ENCODE measurements around the gene PSMC3IP.
A peak's percentile ranks its signal among the peaks of the same experiment; 100 is the strongest.
"Not testable (repeated sequence)": the region's sequence is repeated elsewhere in the genome, so short reads cannot be mapped to it uniquely, and the experiment has no call there.

Gene PSMC3IP, protein sequence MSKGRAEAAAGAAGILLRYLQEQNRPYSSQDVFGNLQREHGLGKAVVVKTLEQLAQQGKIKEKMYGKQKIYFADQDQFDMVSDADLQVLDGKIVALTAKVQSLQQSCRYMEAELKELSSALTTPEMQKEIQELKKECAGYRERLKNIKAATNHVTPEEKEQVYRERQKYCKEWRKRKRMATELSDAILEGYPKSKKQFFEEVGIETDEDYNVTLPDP

DNA sequence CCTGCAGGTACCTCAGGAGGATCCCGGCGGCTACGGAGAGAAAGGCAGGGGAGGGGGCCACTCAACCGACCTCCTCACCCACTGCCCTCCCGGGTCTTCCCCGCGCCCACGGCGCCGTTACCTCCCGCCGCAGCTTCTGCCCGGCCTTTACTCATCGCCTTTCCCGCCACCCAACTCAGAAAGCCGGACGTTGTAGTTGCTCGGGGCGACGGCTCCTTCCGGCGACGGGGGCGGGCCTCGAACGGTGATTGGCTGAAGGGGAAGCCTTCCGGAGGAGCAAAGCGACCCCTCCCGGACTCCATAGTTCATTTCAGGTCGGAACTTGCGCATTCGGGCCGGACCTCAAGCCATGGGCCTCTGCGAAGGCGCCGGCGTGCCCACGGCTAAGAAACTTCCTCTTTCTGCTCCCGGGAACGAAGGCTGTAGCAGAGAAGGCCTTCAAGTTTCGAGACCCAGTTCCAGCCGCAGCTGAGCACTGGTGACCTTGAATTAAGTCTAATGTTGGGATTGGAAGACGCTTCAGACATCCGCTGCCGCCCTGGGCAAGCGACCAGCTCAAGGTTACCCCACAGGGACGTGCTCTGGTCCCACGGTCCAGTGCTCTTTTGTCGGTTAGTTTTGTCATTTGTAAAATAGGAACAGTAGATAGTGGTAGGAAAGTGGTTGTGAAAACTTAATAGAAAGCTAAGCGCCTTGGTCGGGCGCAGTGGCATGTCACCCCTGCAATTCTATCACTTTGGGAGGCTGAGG, at the start of gene PSMC3IP:
TSS of gene PSMC3IP (minus strand) at position 198 of the 750 bp plus-strand sequence. CDS start at position 155, 43 bp downstream.
- DNase-seq, result peak; percentile 66

DNA sequence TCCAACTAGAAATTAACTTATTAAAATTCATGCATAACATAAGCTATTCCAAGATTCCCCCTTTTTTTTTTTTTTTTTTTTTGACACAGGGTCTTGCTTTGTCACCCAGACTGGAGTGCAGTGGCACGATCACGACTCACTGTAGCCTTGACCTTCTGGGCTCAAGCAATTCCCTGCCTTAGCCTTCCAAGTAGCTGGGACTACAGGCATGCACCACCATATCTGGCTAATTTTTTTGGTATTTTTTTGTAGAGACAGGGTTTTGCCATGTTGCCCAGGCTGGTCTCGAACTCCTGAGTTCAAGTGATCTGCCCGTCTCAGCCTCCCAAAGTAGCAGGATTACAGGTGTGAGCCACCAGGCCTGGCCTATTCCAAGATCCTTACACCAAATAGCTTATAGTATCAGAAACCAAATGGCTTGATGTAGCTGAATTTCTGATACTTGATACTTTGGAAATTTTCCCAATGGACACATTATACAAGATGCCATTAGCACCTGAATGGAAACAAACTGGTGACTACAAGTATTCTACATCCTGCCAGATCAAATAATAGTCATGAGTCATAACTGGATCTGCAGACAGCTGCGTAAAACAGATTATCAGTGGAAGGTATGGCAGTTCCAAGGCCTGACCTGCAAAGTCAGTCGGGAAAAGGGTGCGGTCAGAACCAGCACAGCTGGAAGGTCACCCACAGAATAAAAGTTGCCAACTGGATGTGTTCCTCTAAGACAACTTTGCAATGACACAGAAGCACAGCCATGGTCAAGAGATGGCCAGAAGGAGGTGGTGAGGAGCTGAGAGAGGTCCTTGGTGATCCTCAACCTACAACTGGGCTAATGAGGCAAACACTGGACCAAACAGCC, 46.4 kb upstream of the PSMC3IP start:
- no peak for DNase-seq

DNA sequence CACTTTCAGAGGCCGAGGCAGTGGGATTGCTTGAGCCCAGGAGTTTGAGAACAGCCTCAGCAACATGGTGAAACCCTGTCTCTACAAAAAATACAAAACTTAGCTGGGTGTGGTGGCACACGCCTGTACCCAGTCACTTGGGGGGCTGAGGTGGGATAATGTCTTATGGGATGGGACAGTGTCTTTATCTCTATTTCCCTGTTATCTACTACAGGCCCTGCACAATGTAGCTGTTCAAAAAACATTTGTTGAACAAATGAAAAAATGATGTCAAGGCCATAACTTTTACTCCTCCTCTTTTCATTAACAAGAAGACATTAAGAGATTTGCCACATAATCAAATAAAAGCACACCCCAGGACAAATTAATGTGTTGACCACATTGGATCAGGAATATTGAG, 45.7 kb upstream of the PSMC3IP start:
- no peak for DNase-seq

DNA sequence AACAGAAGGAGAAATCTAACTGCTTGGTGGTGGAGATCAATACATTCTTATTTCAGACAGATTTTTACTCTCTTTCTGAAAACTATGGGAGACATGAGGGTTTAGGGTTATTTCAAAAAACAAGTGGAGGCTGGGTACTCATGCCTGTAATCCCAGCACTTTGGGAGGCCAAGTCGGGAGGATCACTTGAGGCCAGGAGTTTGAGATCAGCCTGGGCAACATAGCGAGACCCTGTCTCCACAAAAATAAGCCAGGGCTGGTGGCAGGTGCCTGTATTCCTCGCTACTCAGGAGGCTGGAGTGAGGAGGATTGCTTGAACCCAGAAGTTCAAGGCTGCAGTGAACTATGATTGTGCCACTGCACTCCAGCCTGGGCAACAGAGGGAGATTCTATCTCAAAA, 44.5 kb upstream of the PSMC3IP start:
- DNase-seq, result not testable (repeated sequence)

DNA sequence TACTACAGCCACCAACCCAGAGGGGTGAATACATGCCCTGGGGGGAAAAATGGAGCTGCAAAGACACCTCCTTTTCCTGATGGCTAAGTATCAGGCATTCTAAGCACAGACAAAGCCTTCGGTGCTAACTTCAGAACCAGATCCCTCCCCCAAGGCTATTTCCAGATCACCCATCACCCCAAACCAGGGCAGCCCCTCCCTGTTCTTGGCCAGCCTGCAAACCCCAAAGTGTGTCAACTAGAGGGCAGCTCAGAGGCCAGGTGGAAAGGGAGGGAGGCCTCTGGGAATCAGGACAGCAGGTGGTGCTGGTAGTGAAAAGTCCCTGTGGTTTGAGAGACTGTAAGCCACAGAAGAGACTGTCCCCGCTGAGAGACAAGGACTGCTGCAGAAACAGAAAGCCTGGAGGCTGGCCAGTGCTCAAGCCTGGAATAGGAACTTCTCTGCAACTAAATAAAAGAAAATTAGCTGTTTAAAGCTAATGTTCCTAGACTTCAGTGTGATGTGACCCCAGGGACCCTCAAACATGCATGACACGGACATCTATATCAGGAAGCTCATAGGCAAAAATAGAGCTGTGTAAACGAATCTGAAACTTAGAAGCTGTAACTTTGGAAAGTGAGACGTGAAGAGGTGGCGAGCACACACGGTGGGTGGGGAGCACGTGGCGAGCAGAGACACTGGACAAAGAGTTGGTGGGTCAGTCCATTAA, 41.1 kb upstream of the PSMC3IP start:
- DNase-seq, result peak; percentile 32

DNA sequence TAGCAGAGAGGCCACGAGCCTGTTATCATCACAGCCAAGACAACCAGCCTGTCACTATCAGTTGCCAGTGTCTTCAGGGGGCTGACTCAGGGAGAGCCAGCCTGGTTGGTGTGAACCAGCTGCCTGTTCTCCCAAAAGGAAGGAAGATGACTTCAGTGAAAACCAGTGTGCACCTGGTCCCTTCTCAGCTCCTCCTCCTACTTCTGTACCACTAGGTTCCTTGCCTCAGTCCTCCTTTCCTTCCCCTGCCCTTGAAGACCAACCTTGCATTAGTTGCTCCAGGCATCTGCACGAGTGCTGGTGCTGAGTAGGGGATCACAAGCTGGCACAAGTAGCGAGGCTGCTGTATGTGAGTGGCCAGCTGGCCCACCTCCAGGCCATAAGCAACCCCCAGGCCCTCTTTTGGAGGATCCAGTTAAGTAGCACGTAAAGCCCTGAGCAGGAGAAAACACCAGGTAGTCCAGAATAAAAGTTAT, 40.5 kb upstream of the PSMC3IP start:
- no peak for DNase-seq

DNA sequence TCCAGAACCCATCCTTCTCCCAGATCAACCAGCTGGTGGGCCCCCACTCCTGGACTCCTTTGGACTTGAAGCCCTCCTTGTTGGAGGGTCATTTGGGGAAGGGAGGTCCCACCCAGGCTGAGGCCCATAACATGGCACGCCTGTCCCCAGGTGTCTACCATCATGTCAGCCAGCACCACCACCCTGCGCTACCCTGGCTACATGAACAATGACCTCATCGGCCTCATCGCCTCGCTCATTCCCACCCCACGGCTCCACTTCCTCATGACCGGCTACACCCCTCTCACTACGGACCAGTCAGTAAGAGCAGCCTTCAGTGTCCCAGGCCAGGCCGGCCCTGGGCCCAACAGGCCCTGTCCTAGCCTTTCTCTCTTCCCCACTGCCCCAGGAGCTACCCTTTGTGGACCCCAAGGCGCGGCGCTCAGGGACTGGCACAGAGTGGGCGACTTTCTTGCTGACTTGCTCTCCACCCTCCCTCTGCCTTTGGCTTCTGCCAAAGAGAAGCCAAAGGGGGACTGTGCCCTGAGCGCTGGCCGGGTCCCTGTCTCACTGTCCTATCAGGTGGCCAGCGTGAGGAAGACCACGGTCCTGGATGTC, 36.3 kb upstream of the PSMC3IP start:
- no peak for DNase-seq

DNA sequence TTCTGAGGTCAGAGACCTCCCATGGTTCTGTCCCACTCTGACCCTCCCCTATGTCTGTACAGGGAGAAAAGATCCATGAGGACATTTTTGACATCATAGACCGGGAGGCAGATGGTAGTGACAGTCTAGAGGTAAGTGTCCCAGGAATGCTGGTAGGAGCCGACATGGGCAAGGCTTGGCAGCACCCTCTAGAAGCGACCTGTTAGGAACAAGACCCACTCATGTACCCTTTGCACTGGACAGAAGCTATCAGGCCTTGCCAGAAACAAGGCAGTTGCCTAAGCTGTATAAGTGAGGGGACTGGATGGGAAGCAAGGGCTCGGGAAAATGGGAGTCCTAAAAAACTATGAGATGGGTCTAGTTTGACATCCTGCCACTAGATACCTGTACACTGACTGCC, 34.5 kb upstream of the PSMC3IP start:
- DNase-seq, result no peak

DNA sequence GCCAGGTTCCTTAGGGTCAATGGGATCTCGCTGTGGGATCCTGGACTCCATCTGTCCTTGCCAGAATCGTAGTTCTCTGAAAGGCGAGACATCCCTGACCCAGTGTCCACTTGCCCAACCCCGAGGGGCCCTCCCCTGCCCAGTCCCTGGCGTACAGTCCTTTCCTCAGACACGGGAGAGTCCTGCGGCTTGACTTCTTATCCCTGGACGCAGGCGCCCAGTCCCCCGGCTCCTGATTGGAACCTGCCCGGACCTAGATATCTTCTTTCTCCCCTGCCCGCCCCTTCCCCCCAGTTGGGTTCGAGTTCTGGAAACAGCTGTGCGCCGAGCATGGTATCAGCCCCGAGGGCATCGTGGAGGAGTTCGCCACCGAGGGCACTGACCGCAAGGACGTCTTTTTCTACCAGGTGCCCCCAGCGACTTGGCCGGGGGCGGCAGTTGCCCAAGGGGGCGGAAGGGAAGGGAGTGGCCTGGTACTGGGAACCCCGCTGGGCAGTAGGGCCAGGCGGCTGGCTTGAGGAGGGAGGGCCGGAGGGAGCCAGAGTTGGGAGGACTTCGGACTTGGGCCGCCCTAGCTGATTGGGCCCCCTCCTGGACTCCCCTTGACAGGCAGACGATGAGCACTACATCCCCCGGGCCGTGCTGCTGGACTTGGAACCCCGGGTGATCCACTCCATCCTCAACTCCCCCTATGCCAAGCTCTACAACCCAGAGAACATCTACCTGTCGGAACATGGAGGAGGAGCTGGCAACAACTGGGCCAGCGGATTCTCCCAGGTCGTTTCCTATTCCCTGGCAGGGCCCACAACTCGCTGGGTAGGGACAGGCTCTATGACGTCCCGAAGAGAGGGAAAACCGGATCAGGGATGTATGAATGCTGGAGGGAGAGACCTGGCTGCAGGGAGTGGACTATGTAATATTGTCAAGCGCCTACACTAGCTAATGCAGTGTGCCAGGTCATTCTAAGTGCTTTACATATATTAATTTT, 32.6 kb upstream of the PSMC3IP start:
- peak; percentile 22 for DNase-seq

DNA sequence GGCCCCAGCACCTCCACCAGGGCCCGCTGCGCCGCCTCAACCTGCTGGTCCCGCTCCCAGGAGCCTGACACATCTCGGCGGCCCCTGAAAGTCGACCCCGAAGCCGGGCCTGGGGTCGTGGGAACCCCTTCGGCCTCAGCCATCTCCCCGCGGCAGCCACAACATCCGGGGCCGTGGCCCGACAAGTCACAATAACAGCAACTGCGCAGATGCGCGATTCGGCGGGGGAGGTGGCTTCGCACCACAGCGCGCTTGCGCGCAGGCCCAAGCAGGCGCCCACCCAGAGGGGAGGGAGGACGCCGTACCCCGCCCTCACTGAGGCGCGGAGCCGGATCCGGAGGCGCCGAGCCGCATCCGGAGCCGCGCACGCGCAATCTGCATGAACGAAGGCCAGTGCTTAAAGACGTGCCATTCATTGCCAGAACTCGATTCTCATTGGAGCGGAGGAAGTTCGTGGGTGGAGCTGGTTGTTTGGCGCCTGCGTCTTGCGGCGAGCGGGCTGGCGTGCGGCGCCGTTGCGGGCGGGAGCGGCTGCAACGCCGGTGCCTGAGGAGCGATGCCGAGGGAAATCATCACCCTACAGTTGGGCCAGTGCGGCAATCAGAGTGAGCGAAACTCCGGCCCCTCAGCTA, 31.8 kb upstream of the PSMC3IP start, which contains the start of the genes RETREG3 and TUBG1:
TSS of gene RETREG3 (minus strand) at position 193 of the 632 bp plus-strand sequence. CDS start at position 143, 50 bp downstream.
TSS of gene TUBG1 (plus strand) at position 502 of the 632 bp plus-strand sequence. CDS start at position 557, 55 bp downstream.
- DNase-seq, result peak; percentile 91

DNA sequence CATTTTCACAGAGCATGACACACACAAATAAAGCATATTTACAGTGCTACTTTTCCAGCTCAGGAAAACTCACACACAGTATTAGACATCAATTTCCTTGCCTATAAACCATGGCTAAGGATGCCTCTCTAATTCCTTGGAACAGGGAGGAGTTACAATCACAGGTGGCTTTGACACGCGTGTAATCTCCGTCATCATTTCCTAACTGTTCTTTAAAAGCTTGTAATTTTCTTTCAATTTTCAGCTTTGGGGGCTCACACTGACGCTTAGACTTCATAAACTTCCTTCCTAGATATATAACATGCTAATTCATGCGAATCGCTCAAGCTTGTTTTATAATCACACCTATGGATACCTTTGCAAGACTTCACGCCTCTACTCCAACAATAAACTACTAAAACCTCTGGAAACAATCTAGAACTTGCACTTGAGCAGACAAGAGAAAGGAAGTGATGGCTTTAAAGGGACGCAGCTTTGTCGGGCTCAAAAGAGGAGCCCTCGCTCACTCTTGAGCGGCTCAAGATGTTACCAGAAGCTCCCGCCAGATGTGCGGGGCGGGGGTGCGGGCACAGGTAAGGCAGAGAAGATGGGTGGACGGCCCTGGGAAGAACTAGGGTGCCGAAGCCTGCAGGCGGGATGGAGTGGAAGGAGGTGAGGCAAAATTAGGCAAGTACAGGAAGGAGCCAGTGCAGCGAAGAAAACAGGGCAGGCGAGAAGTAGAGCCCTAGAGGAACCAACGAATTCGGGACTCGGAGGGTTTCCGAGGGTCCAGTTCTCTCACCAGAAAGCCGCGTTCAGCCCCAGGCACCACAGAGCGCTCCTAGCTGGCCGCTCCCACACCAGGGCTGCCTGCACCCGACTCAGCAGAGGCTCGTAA, 31.0 kb upstream of the PSMC3IP start:
- DNase-seq, result no peak

DNA sequence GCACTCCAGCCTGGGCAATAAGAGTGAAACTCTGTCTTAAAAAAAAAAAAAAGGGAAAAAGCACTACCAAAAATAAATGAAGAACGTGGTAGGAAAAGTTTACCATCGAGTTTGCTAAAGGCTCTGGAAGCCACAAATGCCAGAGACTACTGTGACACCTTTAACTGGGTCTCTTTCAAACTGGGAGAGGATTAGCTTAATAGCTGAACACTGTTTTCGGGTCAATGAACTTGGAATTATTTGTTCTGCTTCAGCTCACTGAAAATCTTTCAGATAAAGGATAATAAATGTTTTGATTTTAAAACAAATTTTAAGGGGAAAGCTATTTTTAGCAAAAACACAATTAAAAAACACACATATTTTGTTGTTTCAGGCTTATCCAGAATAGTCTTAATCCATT, 30.2 kb upstream of the PSMC3IP start:
- DNase-seq, result no peak

DNA sequence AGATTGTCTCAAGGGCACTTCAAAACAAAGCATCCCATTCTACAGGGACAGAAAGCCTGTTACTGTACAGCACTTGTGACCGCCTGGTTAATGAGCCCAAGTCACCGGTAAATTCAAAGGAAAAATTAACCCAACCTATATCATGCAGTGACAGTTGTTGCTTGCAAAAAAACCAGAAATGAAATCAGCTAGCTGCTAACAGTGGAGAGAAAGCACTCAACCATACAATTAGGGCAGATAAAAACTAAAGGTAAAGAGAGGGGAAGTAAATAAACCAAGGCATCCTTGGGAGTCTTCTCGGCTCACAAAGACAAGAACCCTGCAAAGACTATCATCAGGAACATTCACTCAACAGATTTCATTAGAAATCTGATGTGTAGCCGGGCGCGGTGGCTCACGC, 25.8 kb upstream of the PSMC3IP start:
- no peak for DNase-seq

DNA sequence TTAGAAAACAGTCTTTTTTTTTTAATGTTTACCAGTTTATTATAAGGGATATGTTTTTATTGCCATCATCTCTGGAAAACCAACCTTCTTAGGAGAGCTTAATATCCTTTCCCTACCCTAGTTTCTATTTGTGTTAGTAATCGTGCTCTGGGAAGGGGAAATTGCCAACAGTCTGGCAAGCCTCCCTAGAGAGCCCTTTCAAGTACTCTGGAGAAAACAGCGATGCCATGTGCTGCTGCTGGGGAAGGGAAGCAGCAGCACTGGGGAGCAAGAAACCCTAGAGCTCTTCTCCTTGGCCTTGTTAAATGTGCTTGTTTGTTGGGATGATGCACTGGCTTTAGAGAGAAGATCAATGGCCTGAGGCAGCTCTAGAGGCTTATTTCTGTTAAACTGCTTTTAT, 21.4 kb upstream of the PSMC3IP start:
- no peak for DNase-seq

DNA sequence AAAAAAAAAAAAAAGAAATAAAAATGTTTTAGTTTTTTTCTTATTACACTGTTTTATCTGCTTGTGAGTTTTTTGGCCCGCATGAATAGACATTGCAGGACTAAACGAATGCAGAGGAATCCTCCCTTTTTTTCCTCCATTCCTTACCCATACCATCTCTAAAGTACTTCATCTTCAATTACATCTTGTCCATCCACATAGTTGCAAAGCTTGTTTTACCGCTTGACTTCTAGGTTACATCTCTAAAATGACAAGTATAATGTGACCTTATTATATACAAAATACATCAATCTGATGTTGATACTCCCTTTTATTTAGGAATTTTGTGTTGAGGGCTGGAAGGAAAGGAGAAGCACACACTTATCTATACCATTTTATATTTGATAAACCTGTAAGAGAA, 18.9 kb upstream of the PSMC3IP start:
- DNase-seq, result no peak

DNA sequence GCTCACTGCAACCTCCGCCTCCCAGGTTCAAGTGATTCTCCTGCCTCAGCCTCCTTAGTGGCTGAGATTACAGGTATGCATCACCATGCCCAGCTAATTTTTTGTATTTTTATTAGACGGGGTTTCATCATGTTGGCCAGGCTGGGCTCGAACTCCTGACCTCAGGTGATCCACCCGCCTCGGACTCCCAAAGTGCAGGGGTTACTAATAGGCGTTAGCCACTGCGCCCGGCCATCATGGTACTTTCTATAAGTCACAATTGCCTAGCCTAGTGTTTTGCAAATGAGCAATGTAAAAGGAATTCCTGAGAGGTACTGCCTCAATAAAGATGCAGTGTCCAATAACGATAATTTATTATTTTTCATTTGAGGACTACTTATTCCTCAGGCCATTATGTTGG, 13.9 kb upstream of the PSMC3IP start:
- DNase-seq, result no peak

DNA sequence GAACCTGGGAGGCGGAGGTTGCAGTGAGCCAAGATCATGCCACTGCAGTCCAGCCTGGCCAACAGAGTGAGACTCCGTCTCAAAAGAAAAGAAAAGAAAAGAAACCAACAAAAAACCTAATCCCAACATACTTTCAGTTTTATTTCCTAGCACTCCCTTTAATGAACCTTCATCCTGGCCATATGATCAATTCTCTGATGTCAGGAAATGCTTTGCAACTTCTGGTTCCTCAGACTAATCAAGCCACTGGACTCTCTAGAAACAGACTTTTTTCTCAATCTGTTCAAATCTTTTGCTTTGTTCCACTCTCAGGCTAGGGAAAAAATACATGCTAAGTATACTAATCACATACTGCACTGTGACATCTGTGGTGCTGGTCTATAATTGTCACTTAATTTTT, 13.4 kb upstream of the PSMC3IP start:
- DNase-seq, result no peak

DNA sequence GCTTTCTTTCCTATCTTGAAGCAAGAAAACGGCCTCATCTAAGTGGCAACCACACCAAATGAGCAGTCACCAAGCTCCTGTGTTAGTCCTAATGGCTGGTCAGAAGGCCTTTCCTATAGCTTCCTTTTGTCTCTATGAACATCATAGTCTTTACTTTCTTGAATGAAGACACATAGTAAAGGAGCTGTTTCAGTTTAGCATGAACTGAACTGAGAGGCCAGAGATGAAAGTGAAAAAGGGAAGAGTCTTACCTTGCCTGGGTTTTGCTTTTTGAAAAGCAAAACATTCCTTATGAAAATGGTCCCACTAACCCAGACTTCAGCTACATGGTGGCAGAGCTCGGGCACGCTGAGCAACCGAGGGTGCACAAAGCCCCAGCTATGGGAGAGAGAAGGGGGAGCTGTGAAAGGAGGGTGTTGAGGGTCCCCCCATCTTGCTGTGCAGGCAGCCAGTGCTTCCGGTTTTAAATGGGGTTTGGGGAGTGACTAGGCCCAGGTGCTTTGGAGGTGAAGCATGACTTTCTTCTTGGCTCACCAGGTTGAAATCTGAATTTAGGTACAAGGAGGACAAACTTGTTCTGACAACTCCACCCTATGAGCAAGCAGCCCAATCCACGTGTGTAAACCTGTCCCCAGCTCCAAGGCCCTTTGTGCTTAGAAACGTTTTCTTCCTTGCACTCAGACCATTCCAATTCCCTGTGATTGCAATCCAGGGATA, 9.1 kb upstream of the PSMC3IP start:
- no peak for DNase-seq

DNA sequence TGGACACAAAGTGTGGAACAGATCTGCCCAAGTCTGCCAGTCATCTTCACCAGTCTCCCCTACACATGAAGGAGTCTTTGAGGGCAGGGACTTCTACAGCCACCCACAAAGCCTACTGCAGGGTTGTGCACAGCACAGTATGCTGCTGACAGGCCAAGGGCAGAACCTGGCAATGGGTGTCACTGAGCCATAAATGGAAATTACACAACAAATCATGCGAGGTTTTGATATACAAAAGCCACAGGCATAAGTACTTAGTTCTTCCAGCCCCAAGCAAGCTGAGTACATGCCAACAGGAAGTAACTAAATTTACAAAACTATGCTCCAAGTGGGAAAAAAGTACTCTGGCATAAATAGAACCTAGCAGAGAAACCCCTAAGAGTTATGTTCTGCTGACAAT, 7.8 kb upstream of the PSMC3IP start:
- DNase-seq, result no peak
